WTC11 (cell line): ENCODE measurements around the gene ERMAP. TPM values are rescaled to one million over a fixed set of nuclear protein-coding genes. Genes with fewer than 3 reads are reported as not detected.

ENCODE experiments used
- ATAC-seq: fragments of 200-7000 bp; cut with Tn5 transposase; 2 replicates; pipeline ENCODE4 v1.10.0; 2021; ENCODE audit warnings: mild to moderate bottlenecking, moderate library complexity
- CTCF ChIA-PET: fragments of 300-600 bp; sonication (Branson Sonifier 250); formaldehyde crosslinking; loops from one replicate; lab custom pipeline; 2021; ENCODE audit warnings: antibody characterized with exemption; lab: Charles Lee
- POLR2A ChIA-PET: fragments of 350-600 bp; sonication (Branson Sonifier 250); formaldehyde crosslinking; loops from one replicate; lab custom pipeline; 2021; ENCODE audit warnings: antibody characterized with exemption; lab: Charles Lee
- DNase-seq: peaks from one replicate; pipeline ENCODE4 v3.0.0; 2021; ENCODE audit warnings: low spot score
- H3K27ac Mint-ChIP-seq: 2 replicates; pipeline ENCODE4 v1.8.0; 2021; ENCODE audit warnings: mixed read lengths
- H3K27me3 Mint-ChIP-seq: 2 replicates; pipeline ENCODE4 v1.8.0; 2021; ENCODE audit warnings: low read depth, mild to moderate bottlenecking, moderate library complexity, mixed read lengths
- H3K36me3 Mint-ChIP-seq: 2 replicates; pipeline ENCODE4 v1.8.0; 2021; ENCODE audit warnings: mixed read lengths
- H3K4me1 Mint-ChIP-seq: 2 replicates; pipeline ENCODE4 v1.8.0; 2022; ENCODE audit warnings: mixed read lengths
- H3K4me3 Mint-ChIP-seq: 2 replicates; pipeline ENCODE4 v1.8.0; 2021; ENCODE audit warnings: mild to moderate bottlenecking, moderate library complexity, mixed read lengths
- H3K9me3 Mint-ChIP-seq: 2 replicates; pipeline ENCODE4 v1.8.0; 2021; ENCODE audit warnings: mixed read lengths
- ARID4B ChIP-seq: sonication (generic); formaldehyde crosslinking; IDR thresholded peaks from 2 replicates; pipeline ENCODE4 v1.8.0; 2023; ENCODE audit warnings: missing genetic modification reagents, mild to moderate bottlenecking, borderline replicate concordance
- CDX4 ChIP-seq: fragments of 250-450 bp; sonication (Bioruptor Pico); IDR thresholded peaks from 2 replicates; pipeline ENCODE4 v1.9.0; 2021; ENCODE audit warnings: moderate library complexity, mild to moderate bottlenecking, inconsistent platforms, borderline replicate concordance
- ERG ChIP-seq: fragments of 250-450 bp; sonication (Bioruptor Pico); IDR thresholded peaks from 2 replicates; pipeline ENCODE4 v1.8.0; 2021; ENCODE audit warnings: mild to moderate bottlenecking
- FOXK1 ChIP-seq: sonication (generic); formaldehyde crosslinking; IDR thresholded peaks from 2 replicates; pipeline ENCODE4 v1.8.0; 2022; ENCODE audit warnings: mild to moderate bottlenecking, moderate library complexity, missing genetic modification reagents
- IRF2 ChIP-seq: sonication (generic); formaldehyde crosslinking; IDR thresholded peaks from 2 replicates; pipeline ENCODE4 v1.8.0; 2022; ENCODE audit warnings: low read depth, missing genetic modification reagents, borderline replicate concordance
- JAZF1 ChIP-seq: fragments of 250-450 bp; sonication (Bioruptor Pico); IDR thresholded peaks from 2 replicates; pipeline ENCODE4 v1.9.0; 2021; ENCODE audit warnings: moderate library complexity, mild to moderate bottlenecking, inconsistent platforms
- KAT7 ChIP-seq: sonication (generic); formaldehyde crosslinking; IDR thresholded peaks from 2 replicates; pipeline ENCODE4 v1.8.1; 2023; ENCODE audit warnings: missing genetic modification reagents, mild to moderate bottlenecking, borderline replicate concordance
- NFATC4 ChIP-seq: fragments of 250-450 bp; sonication (Bioruptor Pico); IDR thresholded peaks from 2 replicates; pipeline ENCODE4 v1.9.0; 2021; ENCODE audit warnings: mild to moderate bottlenecking
- NFE2L1 ChIP-seq: sonication (generic); formaldehyde crosslinking; IDR thresholded peaks from 2 replicates; pipeline ENCODE4 v1.8.1; 2023; ENCODE audit warnings: missing genetic modification reagents
- PRRX2 ChIP-seq: fragments of 250-450 bp; sonication (Bioruptor Pico); IDR thresholded peaks from 2 replicates; pipeline ENCODE4 v1.8.0; 2021; ENCODE audit warnings: mild to moderate bottlenecking
- RORB ChIP-seq: fragments of 250-450 bp; sonication (Bioruptor Pico); IDR thresholded peaks from 2 replicates; pipeline ENCODE4 v1.9.0; 2021; ENCODE audit warnings: mild to moderate bottlenecking
- TP53 ChIP-seq: sonication (generic); formaldehyde crosslinking; IDR thresholded peaks from 2 replicates; pipeline ENCODE4 v1.8.1; 2023; ENCODE audit warnings: mild to moderate bottlenecking, missing genetic modification reagents
- USF1 ChIP-seq: sonication (generic); formaldehyde crosslinking; IDR thresholded peaks from 2 replicates; pipeline ENCODE4 v1.8.0; 2022; ENCODE audit warnings: mild to moderate bottlenecking, missing genetic modification reagents
- ZNF219 ChIP-seq: sonication (generic); formaldehyde crosslinking; IDR thresholded peaks from 2 replicates; pipeline ENCODE4 v1.8.0; 2023; ENCODE audit warnings: missing genetic modification reagents, mild to moderate bottlenecking, borderline replicate concordance
- ZNF232 ChIP-seq: sonication (generic); formaldehyde crosslinking; IDR thresholded peaks from 2 replicates; pipeline ENCODE4 v1.8.0; 2022; ENCODE audit warnings: mild to moderate bottlenecking, missing genetic modification reagents
- ZNF281 ChIP-seq: sonication (generic); formaldehyde crosslinking; IDR thresholded peaks from 2 replicates; pipeline ENCODE4 v1.8.0; 2023; ENCODE audit warnings: mild to moderate bottlenecking, missing genetic modification reagents
- ZNF317 ChIP-seq: sonication (generic); formaldehyde crosslinking; IDR thresholded peaks from 2 replicates; pipeline ENCODE4 v1.8.1; 2023; ENCODE audit warnings: low read depth, mild to moderate bottlenecking, moderate library complexity, missing genetic modification reagents, borderline replicate concordance
- ZNF396 ChIP-seq: fragments of 250-450 bp; sonication (Bioruptor Pico); IDR thresholded peaks from 2 replicates; pipeline ENCODE4 v1.8.0; 2021; ENCODE audit warnings: mild to moderate bottlenecking, moderate library complexity, borderline replicate concordance
- total RNA-seq: library from RNA; stranded (reverse); gene quantifications from 3 replicates; pipeline ENCODE4 v1.2.3, GENCODE V29; 2021

The ERMAP gene
- total RNA-seq, 1 experiment from 2014 or later: 2.6 TPM

GRCh38 chr1:42851960-42852607, 35.2 kb downstream of the ERMAP start:
- Mint-ChIP-seq H3K27ac (no peak overlapping the region), H3K4me1 (peaks cover 17% of the 10 kb centered on the region), H3K36me3 (peaks cover 38% of the 10 kb centered on the region), H3K27me3 (peaks cover 4% of the 10 kb centered on the region), H3K9me3 (peaks cover 14% of the 10 kb centered on the region), H3K4me3 (no peak overlapping the region)
- no peak for TF ChIP-seq ZNF317 (CRISPR knock-in tag)
- TF ChIP-seq IRF2 (CRISPR knock-in tag): no peak
- no peak for TF ChIP-seq KAT7 (CRISPR knock-in tag)
- no peak for TF ChIP-seq FOXK1 (CRISPR knock-in tag)
- TF ChIP-seq ZNF232 (CRISPR knock-in tag): no peak
- TF ChIP-seq ERG (CRISPR knock-in tag): no peak
- TF ChIP-seq ZNF219 (CRISPR knock-in tag): no peak
- TF ChIP-seq NFATC4 (CRISPR knock-in tag): no peak
- no peak for TF ChIP-seq ARID4B (CRISPR knock-in tag)
- no peak for TF ChIP-seq ZNF396
- no peak for TF ChIP-seq CDX4 (CRISPR knock-in tag)
- TF ChIP-seq ZNF281 (CRISPR knock-in tag): no peak
- no peak for TF ChIP-seq PRRX2 (CRISPR knock-in tag)
- no peak for TF ChIP-seq TP53
- no peak for TF ChIP-seq NFE2L1 (CRISPR knock-in tag)
- TF ChIP-seq RORB: no peak
- TF ChIP-seq JAZF1 (CRISPR knock-in tag): no peak
- no peak for TF ChIP-seq USF1 (CRISPR knock-in tag)
- no peak for DNase-seq
- ChIA-PET POLR2A (interaction anchor here (0.6 kb wide), 1 partner anchor 1860 kb away, joined by 3 read pairs; no protein-coding TSS in a partner anchor), CTCF (no interaction called here)
- no peak for ATAC-seq
